ENCODE results near the gene ARMH1.

GRCh38 chr1:44733784-44734183, 59.3 kb downstream of the ARMH1 start:
- TF ChIP-seq CTCF (IDR thresholded peaks at IDR 0.05) (no peak), EP300 (IDR thresholded peaks at IDR 0.05) (no peak)

All from ovary (tissue), 3 donors.